Gastrocnemius medialis (tissue), 4 donors: Measurements from ENCODE around the gene MRC2.

ENCODE experiments used
- POLR2A ChIP-seq, 2 donors: fragments of 450-650 bp; IDR thresholded peaks; one replicate each; pipeline ENCODE4 v1.6.1; 2017; ENCODE audit warnings: antibody characterized with exemption in 2 of 2, mild to moderate bottlenecking in 2 of 2, moderate library complexity in 2 of 2
- TF ChIP-seq, protein P1 (sequence below), 5 experiments: fragments of 450-650 bp in 3 of 5; fragments of 200-600 bp in 2 of 5; sonication (generic) in 2 of 5; IDR thresholded peaks in 4 of 5; conservative IDR thresholded peaks in 1 of 5; 1 replicate in 4 of 5; 2 replicates in 1 of 5; pipeline ENCODE4 v1.5.1; 2016 to 2019; ENCODE audit warnings: antibody characterized with exemption in 5 of 5, mild to moderate bottlenecking in 3 of 5, moderate library complexity in 3 of 5

- TF ChIP-seq, protein P1, sequence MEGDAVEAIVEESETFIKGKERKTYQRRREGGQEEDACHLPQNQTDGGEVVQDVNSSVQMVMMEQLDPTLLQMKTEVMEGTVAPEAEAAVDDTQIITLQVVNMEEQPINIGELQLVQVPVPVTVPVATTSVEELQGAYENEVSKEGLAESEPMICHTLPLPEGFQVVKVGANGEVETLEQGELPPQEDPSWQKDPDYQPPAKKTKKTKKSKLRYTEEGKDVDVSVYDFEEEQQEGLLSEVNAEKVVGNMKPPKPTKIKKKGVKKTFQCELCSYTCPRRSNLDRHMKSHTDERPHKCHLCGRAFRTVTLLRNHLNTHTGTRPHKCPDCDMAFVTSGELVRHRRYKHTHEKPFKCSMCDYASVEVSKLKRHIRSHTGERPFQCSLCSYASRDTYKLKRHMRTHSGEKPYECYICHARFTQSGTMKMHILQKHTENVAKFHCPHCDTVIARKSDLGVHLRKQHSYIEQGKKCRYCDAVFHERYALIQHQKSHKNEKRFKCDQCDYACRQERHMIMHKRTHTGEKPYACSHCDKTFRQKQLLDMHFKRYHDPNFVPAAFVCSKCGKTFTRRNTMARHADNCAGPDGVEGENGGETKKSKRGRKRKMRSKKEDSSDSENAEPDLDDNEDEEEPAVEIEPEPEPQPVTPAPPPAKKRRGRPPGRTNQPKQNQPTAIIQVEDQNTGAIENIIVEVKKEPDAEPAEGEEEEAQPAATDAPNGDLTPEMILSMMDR (IDR thresholded peaks at IDR 0.05 in 4 of 5, conservative IDR thresholded peaks at IDR 0.05 in 1 of 5), result no peak
- TF ChIP-seq POLR2A (IDR thresholded peaks at IDR 0.05), result no peak
Measured at GRCh38 chr17:62597150-62597549, 30.3 kb upstream of the MRC2 start.
